ENCODE results near the gene MAN1B1.
A peak's percentile ranks its signal among the peaks of the same experiment; 100 is the strongest.

The MAN1B1 gene

GRCh38 chr9:137103206-137103999 is 16.6 kb downstream of the MAN1B1 start:
- POLR2A ChIA-PET (ENCODE audit: low non-redundant PET), result no interaction called here
- no peak for DNase-seq (ENCODE audit: low spot score)
- TF ChIP-seq CTCF (conservative IDR thresholded peaks at IDR 0.05; ENCODE audit: low read depth), result no peak
- H3K27ac ChIP-seq, result no peak overlapping the region
- CTCF ChIA-PET, result interaction anchor here (0.6 kb wide), 2 partner anchors 133 to 357 kb away, joined by 4 read pairs; no protein-coding TSS in a partner anchor

GRCh38 chr9:137105814-137106661 is 19.3 kb downstream of the MAN1B1 start:
- ChIA-PET CTCF (interaction anchor here (0.5 to 1.3 kb wide), 3 partner anchors 42 to 131 kb away, joined by 3 read pairs; no protein-coding TSS in a partner anchor), POLR2A (ENCODE audit: low non-redundant PET) (no interaction called here)
- no peak for DNase-seq (ENCODE audit: low spot score)
- TF ChIP-seq CTCF (conservative IDR thresholded peaks at IDR 0.05; ENCODE audit: low read depth), result no peak
- peak overlapping the region; percentile 8 for H3K27ac ChIP-seq

- no peak for TF ChIP-seq CTCF (conservative IDR thresholded peaks at IDR 0.05; ENCODE audit: low read depth)
- POLR2A ChIA-PET (ENCODE audit: low non-redundant PET), result no interaction called here
- CTCF ChIA-PET, result interaction anchor here (0.5 to 1.3 kb wide), 3 partner anchors 43 to 197 kb away, joined by 3 read pairs; no protein-coding TSS in a partner anchor
- H3K27ac ChIP-seq, result peak overlapping the region; percentile 8; the same call in 1 of the 2 replicates
- no peak for DNase-seq (ENCODE audit: low spot score)
Measured at GRCh38 chr9:137106662-137107250, 20.0 kb downstream of the MAN1B1 start.

GRCh38 chr9:137107312-137107921 is 20.6 kb downstream of the MAN1B1 start:
- ChIA-PET CTCF (interaction anchor here (0.6 to 1.3 kb wide), 6 partner anchors 38 to 196 kb away, joined by 3 to 6 read pairs (median 4); partner anchors contain the start of gene NPDC1), POLR2A (ENCODE audit: low non-redundant PET) (interaction anchor here (1.2 kb wide), 1 partner anchor 22 kb away, joined by 3 read pairs; no protein-coding TSS in a partner anchor)
- peak overlapping the region; percentile 8; the same call in 1 of the 2 replicates for H3K27ac ChIP-seq
- TF ChIP-seq CTCF (conservative IDR thresholded peaks at IDR 0.05; ENCODE audit: low read depth), result no peak
- no peak for DNase-seq (ENCODE audit: low spot score)

- CTCF ChIA-PET, result interaction anchor here (0.8 to 1.2 kb wide), 4 partner anchors 38 to 129 kb away, joined by 3 to 6 read pairs (median 4); partner anchors contain the start of gene NPDC1
- POLR2A ChIA-PET (ENCODE audit: low non-redundant PET), result interaction anchor here (1.2 kb wide), 1 partner anchor 22 kb away, joined by 3 read pairs; no protein-coding TSS in a partner anchor
- no peak for DNase-seq (ENCODE audit: low spot score)
Measured at GRCh38 chr9:137107982-137108381, 21.2 kb downstream of the MAN1B1 start.

More at GRCh38 chr9:137107982-137108381, 21.2 kb downstream of the MAN1B1 start:
- no peak overlapping the region; the same call in 1 of the 2 replicates for H3K27ac ChIP-seq
- no peak for TF ChIP-seq CTCF (conservative IDR thresholded peaks at IDR 0.05; ENCODE audit: low read depth)

Measured in RWPE1 (cell line).